Esophagus muscularis mucosa (tissue), 4 donors: ENCODE results near the gene CLEC4C. TPM values are rescaled to one million over a fixed set of nuclear protein-coding genes. Genes with fewer than 3 reads are reported as not detected.

Experiments used
- DNase-seq: peaks from one replicate; pipeline ENCODE4 v3.0.0-alpha.2; 2017; ENCODE audit errors: extremely low spot score
- H3K27ac ChIP-seq, 4 donors: fragments of 200-600 bp; sonication (generic); replicated peaks in 1 of 4; 1 replicate in 3 of 4; 2 replicates in 1 of 4; pipeline ENCODE4 v1.5.1; 2016 to 2019; ENCODE audit warnings: mild to moderate bottlenecking in 1 of 4
- H3K27me3 ChIP-seq, 4 donors: fragments of 200-600 bp; sonication (generic); one replicate each; pipeline versions ENCODE4 v1.5.1 to v1.6.0; 2016 to 2019
- H3K36me3 ChIP-seq, 4 donors: fragments of 200-600 bp; sonication (generic); one replicate each; pipeline ENCODE4 v1.5.1; 2016 to 2019
- H3K4me1 ChIP-seq, 4 donors: fragments of 200-600 bp; sonication (generic); one replicate each; pipeline ENCODE4 v1.5.1; 2016 to 2019
- H3K4me3 ChIP-seq, 4 donors: fragments of 200-600 bp; sonication (generic); 1 replicate in 2 of 4; 2 replicates in 2 of 4; pipeline ENCODE4 v1.5.1; 2016 to 2019; ENCODE audit warnings: mild to moderate bottlenecking in 4 of 4, moderate library complexity in 1 of 4
- H3K9me3 ChIP-seq, 4 donors: fragments of 200-600 bp; sonication (generic); 1 replicate in 3 of 4; 2 replicates in 1 of 4; pipeline ENCODE4 v1.5.1; 2016 to 2019
- CTCF ChIP-seq, 3 experiments: fragments of 200-600 bp in 2 of 3; fragments of 450-650 bp in 1 of 3; sonication (generic) in 2 of 3; IDR thresholded peaks; one replicate each; pipeline ENCODE4 v1.5.1; 2017 to 2019; ENCODE audit warnings: antibody characterized with exemption in 3 of 3, mild to moderate bottlenecking in 2 of 3, moderate library complexity in 1 of 3
- EP300 ChIP-seq: sonication (generic); formaldehyde crosslinking; IDR thresholded peaks from one replicate; pipeline ENCODE4 v1.6.1; 2017; ENCODE audit warnings: antibody characterized with exemption
- POLR2A ChIP-seq: fragments of 450-650 bp; IDR thresholded peaks from one replicate; pipeline ENCODE4 v1.6.1; 2017; ENCODE audit warnings: antibody characterized with exemption, moderate library complexity, mild to moderate bottlenecking, low read depth
- POLR2AphosphoS5 ChIP-seq, 2 donors: sonication (generic); formaldehyde crosslinking; IDR thresholded peaks; one replicate each; pipeline ENCODE4 v1.6.1; 2017; ENCODE audit warnings: antibody characterized with exemption in 2 of 2
- WGBS: methylation state at CpG from one replicate; pipeline ENCODE4 v1.1.5; 2018; 5-methylcytosine and 5-hydroxymethylcytosine counted together
- intact Hi-C: fragments of 100-400 bp; cut with DNase I; formaldehyde crosslinking; loops from one replicate; pipeline ENCODE4 v1.15.1; 2023
- total RNA-seq, 4 donors: library from RNA; depleted of rRNA; stranded (reverse); fragments of >200 nt; gene quantifications; one replicate each; pipeline versions ENCODE4 v1.1.0 to v1.2.1, GENCODE V29; 2016

Gene CLEC4C
- total RNA-seq, 4 donors from 2014 or later, result not detected

GRCh38 chr12:7711133-7711532 lies 36.0 kb downstream of the CLEC4C start, which contains the start of gene DPPA3:
Gene DPPA3 (plus strand): TSS chr12:7711433. CDS start chr12:7711571, 138 bp downstream.
- H3K4me1 ChIP-seq, result no peaks in the 10 kb centered on the region
- TF ChIP-seq POLR2AphosphoS5 (IDR thresholded peaks at IDR 0.05) (no peak), EP300 (no peak), CTCF (IDR thresholded peaks at IDR 0.05) (no peak), POLR2A (no peak)
- H3K36me3 ChIP-seq, result no peaks in the 10 kb centered on the region
- DNase-seq, result no peak
- H3K4me3 ChIP-seq, result no peak within 1 kb of the TSS
- WGBS, result 86% methylated on average over 7 of the region's 7 CpGs
- H3K27me3 ChIP-seq, result peaks cover 0 to 10% (median 0%) of the 10 kb centered on the region in 4 donors
- intact Hi-C loops, result no loop called here
- H3K27ac ChIP-seq, result no peak within 1 kb of the TSS
- H3K9me3 ChIP-seq, result no peaks in the 10 kb centered on the region

- no peaks in the 10 kb centered on the region for H3K36me3 ChIP-seq
- H3K27me3 ChIP-seq, result peaks cover 0 to 10% (median 0%) of the 10 kb centered on the region in 4 donors
- H3K4me3 ChIP-seq, result no peak overlapping the region
- TF ChIP-seq POLR2AphosphoS5 (IDR thresholded peaks at IDR 0.05) (no peak), CTCF (IDR thresholded peaks at IDR 0.05) (no peak), POLR2A (no peak), EP300 (no peak)
- WGBS, result 73% methylated on average over 8 of the region's 8 CpGs
- no peaks in the 10 kb centered on the region for H3K4me1 ChIP-seq
- no peak for DNase-seq
- H3K27ac ChIP-seq, result no peak overlapping the region
- intact Hi-C loops, result no loop called here
- H3K9me3 ChIP-seq, result peaks cover 0 to 4% (median 0%) of the 10 kb centered on the region in 4 donors
Measured at GRCh38 chr12:7709969-7710675, 37.1 kb downstream of the CLEC4C start.

- no peaks in the 10 kb centered on the region for H3K36me3 ChIP-seq
- no peak overlapping the region for H3K27ac ChIP-seq
- WGBS, result 87% methylated on average over 24 of the region's 29 CpGs
- intact Hi-C loops, result no loop called here
- TF ChIP-seq POLR2AphosphoS5 (IDR thresholded peaks at IDR 0.05) (no peak), POLR2A (no peak), EP300 (no peak), CTCF (IDR thresholded peaks at IDR 0.05) (no peak)
- no peaks in the 10 kb centered on the region for H3K4me1 ChIP-seq
- no peak for DNase-seq
- no peak overlapping the region for H3K4me3 ChIP-seq
- peaks cover 0 to 4% (median 2%) of the 10 kb centered on the region in 4 donors for H3K9me3 ChIP-seq
- H3K27me3 ChIP-seq, result no peaks in the 10 kb centered on the region
Measured at GRCh38 chr12:7705846-7706245, 41.3 kb downstream of the CLEC4C start.

GRCh38 chr12:7695566-7696197 lies 51.5 kb downstream of the CLEC4C start, which contains the start of gene GDF3:
Gene GDF3 (minus strand): TSS chr12:7695775. CDS start chr12:7695728, 47 bp downstream.
- peak within 1 kb of the TSS in 1 of 4 donors; percentile 12 for H3K4me3 ChIP-seq
- TF ChIP-seq POLR2A (no peak), CTCF (IDR thresholded peaks at IDR 0.05) (no peak), EP300 (no peak), POLR2AphosphoS5 (IDR thresholded peaks at IDR 0.05) (no peak)
- DNase-seq, result no peak
- H3K27me3 ChIP-seq, result peaks cover 0 to 4% (median 0%) of the 10 kb centered on the region in 4 donors
- no peaks in the 10 kb centered on the region for H3K9me3 ChIP-seq
- H3K27ac ChIP-seq, result no peak within 1 kb of the TSS
- no peaks in the 10 kb centered on the region for H3K36me3 ChIP-seq
- WGBS, result 34% methylated on average over 7 of the region's 7 CpGs
- H3K4me1 ChIP-seq, result peaks cover 0 to 10% (median 0%) of the 10 kb centered on the region in 4 donors
- intact Hi-C loops, result no loop called here
